H9 (cell line): ENCODE results near the gene ADAMTSL4. TPM values are rescaled to one million over a fixed set of nuclear protein-coding genes. Genes with fewer than 3 reads are reported as not detected.

Experiments
- DNase-seq: peaks from one replicate; pipeline ENCODE4 v3.0.0-alpha.2; 2017
- H2AFZ ChIP-seq: one replicate; pipeline ENCODE4 v1.6.1; 2013; ENCODE audit warnings: mild to moderate bottlenecking, low read length, control low read depth, moderate library complexity
- H2AK5ac ChIP-seq: 2 replicates; pipeline ENCODE4 v1.6.1; 2013; ENCODE audit warnings: low read length, control low read depth, mixed read lengths; ENCODE audit not compliant: insufficient read length
- H2BK120ac ChIP-seq: one replicate; pipeline ENCODE4 v1.6.1; 2013; ENCODE audit warnings: low read depth, mild to moderate bottlenecking, low read length, control low read depth, inconsistent platforms; ENCODE audit not compliant: poor library complexity, severe bottlenecking
- H2BK12ac ChIP-seq: 2 replicates; pipeline ENCODE4 v1.6.1; 2013; ENCODE audit warnings: low read length, control low read depth, mixed read lengths, low read depth; ENCODE audit not compliant: insufficient read length
- H2BK15ac ChIP-seq: 2 replicates; pipeline ENCODE4 v1.6.1; 2013; ENCODE audit warnings: low read depth, low read length, control low read depth
- H2BK20ac ChIP-seq: one replicate; pipeline ENCODE4 v1.6.1; 2013; ENCODE audit warnings: low read depth, mild to moderate bottlenecking, low read length, control low read depth, inconsistent platforms; ENCODE audit not compliant: poor library complexity, severe bottlenecking
- H2BK5ac ChIP-seq: 2 replicates; pipeline ENCODE4 v1.6.1; 2013; ENCODE audit warnings: low read length, control low read depth, mixed read lengths; ENCODE audit not compliant: insufficient read length
- H3K14ac ChIP-seq: 2 replicates; pipeline ENCODE4 v1.6.1; 2013; ENCODE audit warnings: low read length, control low read depth; ENCODE audit not compliant: insufficient read depth
- H3K18ac ChIP-seq: 2 replicates; pipeline ENCODE4 v1.6.1; 2013; ENCODE audit warnings: low read depth, mild to moderate bottlenecking, mixed read lengths, low read length, control low read depth; ENCODE audit not compliant: insufficient read length
- H3K23ac ChIP-seq: 2 replicates; pipeline ENCODE4 v1.6.1; 2013; ENCODE audit warnings: low read length, control low read depth, mixed read lengths, low read depth; ENCODE audit not compliant: insufficient read length
- H3K23me2 ChIP-seq: 2 replicates; pipeline ENCODE4 v1.6.1; 2013; ENCODE audit warnings: low read depth, mild to moderate bottlenecking, mixed read lengths, low read length, control low read depth; ENCODE audit not compliant: insufficient read length, poor library complexity, severe bottlenecking
- H3K27ac ChIP-seq: 2 replicates; pipeline ENCODE4 v1.5.1; 2013; ENCODE audit warnings: low read length, control low read depth, mixed read lengths, low read depth; ENCODE audit not compliant: insufficient read length
- H3K27me3 ChIP-seq: 2 replicates; pipeline ENCODE4 v1.6.1; 2013; ENCODE audit warnings: low read length, control low read depth, inconsistent platforms; ENCODE audit not compliant: insufficient read depth
- H3K4ac ChIP-seq: 2 replicates; pipeline ENCODE4 v1.6.1; 2013; ENCODE audit warnings: low read depth, mild to moderate bottlenecking, control low read depth, inconsistent platforms, low read length, moderate library complexity
- H3K4me1 ChIP-seq: 2 replicates; pipeline ENCODE4 v1.6.1; 2013; ENCODE audit warnings: low read length, control low read depth, inconsistent platforms; ENCODE audit not compliant: insufficient read depth
- H3K4me2 ChIP-seq: 2 replicates; pipeline ENCODE4 v1.6.1; 2013; ENCODE audit warnings: low read length, control low read depth, mixed read lengths; ENCODE audit not compliant: insufficient read length, insufficient read depth
- H3K56ac ChIP-seq: 2 replicates; pipeline ENCODE4 v1.6.1; 2013; ENCODE audit warnings: low read depth, mild to moderate bottlenecking, mixed read lengths, low read length, control low read depth; ENCODE audit not compliant: insufficient read length
- H3K79me1 ChIP-seq: 2 replicates; pipeline ENCODE4 v1.6.1; 2013; ENCODE audit warnings: low read depth, mild to moderate bottlenecking, moderate library complexity, low read length, control low read depth, inconsistent platforms; ENCODE audit not compliant: insufficient read depth, poor library complexity, severe bottlenecking
- H3K79me2 ChIP-seq: 2 replicates; pipeline ENCODE4 v1.6.1; 2013; ENCODE audit warnings: low read length, control low read depth, inconsistent platforms; ENCODE audit not compliant: insufficient read depth
- H3K9ac ChIP-seq: 2 replicates; pipeline ENCODE4 v1.6.1; 2013; ENCODE audit warnings: low read length, control low read depth, mixed read lengths; ENCODE audit not compliant: insufficient read length; ENCODE audit errors: extremely low read depth
- H3K9me3 ChIP-seq: one replicate; pipeline ENCODE4 v1.6.1; 2013; ENCODE audit warnings: low read depth, low read length, inconsistent platforms; ENCODE audit not compliant: control insufficient read depth
- H3T11ph ChIP-seq: one replicate; pipeline ENCODE4 v1.6.1; 2013; ENCODE audit warnings: mild to moderate bottlenecking, low read length, control low read depth, inconsistent platforms
- H4K20me1 ChIP-seq: one replicate; pipeline ENCODE4 v1.6.1; 2013; ENCODE audit not compliant: control insufficient read depth, insufficient read length, insufficient read depth
- H4K5ac ChIP-seq: 2 replicates; pipeline ENCODE4 v1.6.1; 2013; ENCODE audit warnings: low read depth, mild to moderate bottlenecking, mixed read lengths, low read length, control low read depth; ENCODE audit not compliant: insufficient read length
- H4K8ac ChIP-seq: replicated peaks from 2 replicates; pipeline ENCODE4 v1.6.1; 2013; ENCODE audit warnings: low read length, control low read depth, mixed read lengths, low read depth; ENCODE audit not compliant: insufficient read length
- H4K91ac ChIP-seq: 2 replicates; pipeline ENCODE4 v1.6.1; 2013; ENCODE audit warnings: low read depth, mild to moderate bottlenecking, moderate library complexity, mixed read lengths, low read length, control low read depth; ENCODE audit not compliant: insufficient read length
- H3K27ac Mint-ChIP-seq, 3 experiments: 2 replicates in 2 of 3; 3 replicates in 1 of 3; pipeline ENCODE4 v1.8.0; 2020 to 2021; ENCODE audit warnings: mixed read lengths in 3 of 3, mild to moderate bottlenecking in 1 of 3, moderate library complexity in 1 of 3
- H3K27me3 Mint-ChIP-seq: 2 replicates; pipeline ENCODE4 v1.8.0; 2021; ENCODE audit warnings: low read depth, mild to moderate bottlenecking, moderate library complexity, mixed read lengths
- H3K36me3 Mint-ChIP-seq, 3 experiments: 2 replicates in 2 of 3; 3 replicates in 1 of 3; pipeline ENCODE4 v1.8.0; 2020 to 2021; ENCODE audit warnings: low read depth in 3 of 3, mixed read lengths in 3 of 3; ENCODE audit not compliant: insufficient read depth in 1 of 3
- H3K4me1 Mint-ChIP-seq, 2 experiments: 2 replicates each; pipeline ENCODE4 v1.8.0; 2020; ENCODE audit warnings: mixed read lengths in 2 of 2
- H3K4me3 Mint-ChIP-seq, 2 experiments: 2 replicates in 1 of 2; 3 replicates in 1 of 2; pipeline ENCODE4 v1.8.0; 2020 to 2021; ENCODE audit warnings: mild to moderate bottlenecking in 2 of 2, mixed read lengths in 2 of 2, moderate library complexity in 1 of 2
- H3K9me3 Mint-ChIP-seq, 2 experiments: 2 replicates in 1 of 2; 3 replicates in 1 of 2; pipeline ENCODE4 v1.8.0; 2020; ENCODE audit warnings: mild to moderate bottlenecking in 2 of 2, mixed read lengths in 2 of 2, moderate library complexity in 1 of 2
- WGBS: extraction: QIAGEN DNeasy Blood & Tissue Kit; methylation state at CpG from one replicate; pipeline ENCODE4 v1.1.7; 2013; ENCODE audit warnings: missing lambda C conversion rate, low lambda C conversion rate, mixed read lengths; ENCODE audit not compliant: insufficient read length; ENCODE audit errors: extremely low coverage; 5-methylcytosine and 5-hydroxymethylcytosine counted together
- total RNA-seq: library from RNA; stranded (reverse); gene quantifications from 2 replicates; pipeline ENCODE4 v1.2.1, GENCODE V29; 2021
- TF ChIP-seq, protein P1 (sequence below): fragments of 200-600 bp; sonication (generic); conservative IDR thresholded peaks from 3 replicates; pipeline ENCODE4 v1.8.0; 2021; ENCODE audit warnings: antibody characterized with exemption, mild to moderate bottlenecking

ADAMTSL4 gene
- total RNA-seq, 1 experiment from 2014 or later: 6.1 TPM

DNA sequence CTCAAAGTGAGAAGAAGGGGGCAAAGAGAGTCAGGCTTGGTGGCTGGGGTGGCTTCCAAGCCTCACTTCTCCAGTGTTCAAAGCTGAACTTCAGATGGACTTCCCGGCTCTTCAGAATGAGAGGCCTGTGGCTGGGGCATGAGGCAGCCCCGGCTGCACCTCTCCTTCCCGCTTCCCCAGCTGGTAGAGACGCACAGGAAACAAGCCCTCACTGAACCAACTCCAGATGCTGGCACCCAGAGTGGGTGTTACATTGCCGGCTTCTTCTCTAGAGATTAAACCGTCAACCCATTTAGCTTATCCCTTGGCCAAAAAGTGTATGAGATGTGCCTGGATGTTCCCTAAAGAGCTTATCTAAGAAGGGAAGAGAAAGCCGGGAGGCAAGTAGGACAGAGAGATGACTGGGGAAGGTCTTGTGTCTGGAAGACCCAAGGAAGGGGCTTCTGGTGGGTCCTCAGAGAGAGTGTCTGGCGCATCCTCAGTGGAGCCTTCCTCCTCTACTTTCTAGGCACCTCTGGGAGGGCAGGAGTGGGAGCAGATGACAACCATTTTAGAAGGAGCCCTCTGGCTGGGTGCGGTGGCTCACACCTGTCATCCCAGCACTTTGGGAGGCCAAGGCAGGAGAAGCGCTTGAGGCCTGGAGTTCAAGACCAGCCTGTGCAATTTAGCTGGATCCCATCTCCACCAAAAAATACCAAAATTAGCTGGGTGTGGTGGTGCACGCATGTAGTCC lies 2.0 kb downstream of the ADAMTSL4 start:
- peaks cover 3% of the 10 kb centered on the region; the same call in 1 of the 2 replicates for H3K27me3 ChIP-seq
- H2BK12ac ChIP-seq: no peak overlapping the region
- no peak overlapping the region for H4K91ac ChIP-seq
- no peaks in the 10 kb centered on the region for H3K9me3 ChIP-seq
- no peak overlapping the region for H3K4me2 ChIP-seq
- TF ChIP-seq, protein P1, sequence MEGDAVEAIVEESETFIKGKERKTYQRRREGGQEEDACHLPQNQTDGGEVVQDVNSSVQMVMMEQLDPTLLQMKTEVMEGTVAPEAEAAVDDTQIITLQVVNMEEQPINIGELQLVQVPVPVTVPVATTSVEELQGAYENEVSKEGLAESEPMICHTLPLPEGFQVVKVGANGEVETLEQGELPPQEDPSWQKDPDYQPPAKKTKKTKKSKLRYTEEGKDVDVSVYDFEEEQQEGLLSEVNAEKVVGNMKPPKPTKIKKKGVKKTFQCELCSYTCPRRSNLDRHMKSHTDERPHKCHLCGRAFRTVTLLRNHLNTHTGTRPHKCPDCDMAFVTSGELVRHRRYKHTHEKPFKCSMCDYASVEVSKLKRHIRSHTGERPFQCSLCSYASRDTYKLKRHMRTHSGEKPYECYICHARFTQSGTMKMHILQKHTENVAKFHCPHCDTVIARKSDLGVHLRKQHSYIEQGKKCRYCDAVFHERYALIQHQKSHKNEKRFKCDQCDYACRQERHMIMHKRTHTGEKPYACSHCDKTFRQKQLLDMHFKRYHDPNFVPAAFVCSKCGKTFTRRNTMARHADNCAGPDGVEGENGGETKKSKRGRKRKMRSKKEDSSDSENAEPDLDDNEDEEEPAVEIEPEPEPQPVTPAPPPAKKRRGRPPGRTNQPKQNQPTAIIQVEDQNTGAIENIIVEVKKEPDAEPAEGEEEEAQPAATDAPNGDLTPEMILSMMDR: no peak
- no peak overlapping the region for H2AFZ ChIP-seq
- no peak overlapping the region for H2BK120ac ChIP-seq
- peak overlapping the region in 1 of 3 experiments; percentile 34; a peak in 1 of 7 replicates for H3K27ac Mint-ChIP-seq
- peaks cover 5% of the 10 kb centered on the region in 3 experiments; a peak in 6 of 7 replicates for H3K36me3 Mint-ChIP-seq
- peaks cover 39% of the 10 kb centered on the region for H3K27me3 Mint-ChIP-seq
- no peaks in the 10 kb centered on the region for H3K79me2 ChIP-seq
- no peaks in the 10 kb centered on the region for H4K20me1 ChIP-seq
- no peak overlapping the region for H3T11ph ChIP-seq
- H3K4me3 Mint-ChIP-seq: peak overlapping the region in 1 of 2 experiments; percentile 20; a peak in 1 of 5 replicates
- H2BK15ac ChIP-seq: no peak overlapping the region
- DNase-seq: peak; percentile 27
- no peak overlapping the region for H3K23ac ChIP-seq
- H2BK20ac ChIP-seq: no peak overlapping the region
- H3K9ac ChIP-seq: no peak overlapping the region
- peaks cover 3% of the 10 kb centered on the region; the same call in 1 of the 2 replicates for H3K4me1 ChIP-seq
- H2BK5ac ChIP-seq: no peak overlapping the region
- H4K5ac ChIP-seq: no peak overlapping the region
- peaks cover 10% of the 10 kb centered on the region for H3K23me2 ChIP-seq
- no peak overlapping the region for H3K18ac ChIP-seq
- no peak overlapping the region for H3K27ac ChIP-seq
- H3K14ac ChIP-seq: no peak overlapping the region
- no peak overlapping the region for H3K56ac ChIP-seq
- no peaks in the 10 kb centered on the region for H3K79me1 ChIP-seq
- no peak overlapping the region for H3K4ac ChIP-seq
- WGBS: no CpG with 5 or more reads among the region's 11 CpGs
- no peak overlapping the region for H4K8ac ChIP-seq
- no peak overlapping the region for H2AK5ac ChIP-seq
- no peaks in the 10 kb centered on the region for H3K9me3 Mint-ChIP-seq
- peaks cover 16 to 36% of the 10 kb centered on the region in 2 experiments for H3K4me1 Mint-ChIP-seq
